Mesothelial cell of epicardium (in vitro differentiated cells): ENCODE data around the gene CERS4. TPM values are rescaled to one million over a fixed set of nuclear protein-coding genes. Genes with fewer than 3 reads are reported as not detected.

Experiments
- total RNA-seq: library from RNA; stranded (reverse); gene quantifications from 3 replicates; pipeline ENCODE4 v1.2.1, GENCODE V29; 2021

Gene CERS4
- total RNA-seq, 1 donor from 2014 or later = 67.0 TPM

Other genes starting within 250 kb of the CERS4 start
- 112 to 119 TPM (median 116 TPM) in 3 replicates for gene ELAVL1, start 203.7 kb upstream of the CERS4 start, total RNA-seq
- gene CCL25, start 156.6 kb upstream of the CERS4 start, total RNA-seq = 0.29 to 0.42 TPM in 2 of 3 replicates, not detected in the other
- gene FBN3, start 59.8 kb upstream of the CERS4 start, total RNA-seq = 115 to 124 TPM (median 120 TPM) in 3 replicates
- 42.0 to 44.5 TPM (median 42.8 TPM) in 3 replicates for gene CD320, start 99.0 kb downstream of the CERS4 start, total RNA-seq
- gene NDUFA7, start 112.0 kb downstream of the CERS4 start, total RNA-seq = 35.4 to 43.1 TPM (median 40.3 TPM) in 3 replicates
- 1,343 to 1,395 TPM (median 1,352 TPM) in 3 replicates for gene RPS28, start 112.1 kb downstream of the CERS4 start, total RNA-seq
- 1.8 to 2.3 TPM (median 2.1 TPM) in 3 replicates for gene KANK3, start 133.9 kb downstream of the CERS4 start, total RNA-seq
- gene ANGPTL4, start 154.8 kb downstream of the CERS4 start, total RNA-seq = 2.0 to 3.7 TPM (median 3.5 TPM) in 3 replicates
- gene RAB11B, start 181.0 kb downstream of the CERS4 start, total RNA-seq = 150 to 151 TPM (median 150 TPM) in 3 replicates
- 20.7 to 21.4 TPM (median 21.4 TPM) in 3 replicates for gene MARCHF2, start 203.9 kb downstream of the CERS4 start, total RNA-seq
- gene HNRNPM, start 235.6 kb downstream of the CERS4 start, total RNA-seq = 249 to 259 TPM (median 252 TPM) in 3 replicates